CD4-positive, alpha-beta T cell treated with Interleukin-21 for 1 hour (primary cell): ENCODE data around the gene CDCA8.
"Not testable (repeated sequence)": the region's sequence is repeated elsewhere in the genome, so short reads cannot be mapped to it uniquely, and the experiment has no call there.

Experiments used
- DNase-seq: peaks from one replicate; pipeline ENCODE4 v3.0.0-alpha.2; 2020

CDCA8 gene

DNA sequence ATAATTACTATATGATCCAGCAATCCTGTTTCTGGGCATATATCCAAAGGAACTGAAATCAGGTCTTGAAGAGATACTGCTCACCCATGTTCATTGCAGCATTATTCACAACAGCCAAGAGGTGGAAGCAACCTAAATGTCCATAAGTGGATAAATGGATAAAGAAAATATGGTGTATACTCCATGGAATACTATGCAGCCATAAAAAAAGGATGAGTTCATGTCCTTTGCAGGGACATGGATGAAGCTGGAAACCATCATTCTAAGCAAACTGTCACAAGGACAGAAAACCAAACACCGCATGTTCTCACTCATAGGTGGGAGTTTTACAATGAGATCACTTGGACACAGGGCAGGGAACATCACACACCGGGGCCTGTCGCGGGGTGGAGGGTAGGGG lies 46.3 kb downstream of the CDCA8 start:
- not testable (repeated sequence) for DNase-seq

DNA sequence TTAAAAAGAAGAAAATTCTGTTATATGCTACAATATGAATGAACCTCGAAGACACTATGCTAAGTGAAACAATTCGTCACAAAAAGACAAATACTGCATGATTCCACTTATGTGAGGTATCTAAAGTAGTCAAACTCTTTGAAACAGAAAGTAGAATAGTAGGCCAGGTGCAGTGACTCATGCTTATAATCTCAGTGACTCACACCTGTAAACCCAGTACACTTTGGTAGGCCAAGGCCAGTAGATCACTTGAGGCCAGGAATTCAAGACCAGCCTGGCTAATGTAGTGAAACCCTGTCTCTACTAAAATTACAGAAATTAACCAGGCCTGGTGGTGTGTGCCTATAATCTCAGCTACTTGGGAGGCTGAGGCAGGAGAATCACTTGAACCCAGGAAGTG lies 46.9 kb downstream of the CDCA8 start:
- DNase-seq: no peak

DNA sequence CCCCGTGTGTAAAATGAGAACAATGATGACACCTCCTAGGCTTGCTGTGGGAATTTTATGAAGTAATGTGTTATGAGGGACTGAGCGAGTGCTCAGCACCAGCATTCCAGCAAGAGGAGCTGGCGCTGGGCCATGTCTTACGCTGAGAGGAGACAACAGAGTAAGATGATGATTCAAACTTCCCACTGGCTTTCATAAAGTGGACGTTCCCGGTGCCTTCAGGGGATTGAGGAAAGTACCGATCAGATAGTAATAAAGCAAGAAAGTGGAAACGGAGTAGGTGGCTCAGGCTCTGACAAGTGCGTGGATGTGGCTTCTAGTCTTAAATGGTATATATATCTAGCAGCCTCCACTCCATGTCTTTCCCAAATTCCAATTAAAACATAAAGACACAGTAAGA lies 48.8 kb downstream of the CDCA8 start:
- no peak for DNase-seq

DNA sequence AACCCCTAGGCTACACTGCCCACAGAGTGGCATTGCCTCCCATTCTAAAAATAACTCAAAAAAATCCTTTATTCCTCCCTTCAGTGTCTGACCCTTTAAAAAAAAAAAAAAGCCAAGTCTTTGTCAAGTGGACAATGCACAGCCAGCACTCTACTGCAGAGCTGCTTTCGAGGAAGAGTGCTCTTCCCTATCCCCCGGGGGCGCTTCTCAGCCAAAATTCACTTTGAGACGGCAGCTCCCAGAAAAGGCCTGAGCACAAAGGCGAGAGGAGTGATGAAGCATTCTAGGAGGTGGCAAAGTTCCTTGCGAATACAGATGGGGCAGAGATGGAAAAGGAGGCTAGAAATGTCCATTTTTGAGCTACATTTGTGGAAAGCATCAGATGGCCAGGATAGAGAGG lies 49.3 kb downstream of the CDCA8 start:
- DNase-seq: no peak

DNA sequence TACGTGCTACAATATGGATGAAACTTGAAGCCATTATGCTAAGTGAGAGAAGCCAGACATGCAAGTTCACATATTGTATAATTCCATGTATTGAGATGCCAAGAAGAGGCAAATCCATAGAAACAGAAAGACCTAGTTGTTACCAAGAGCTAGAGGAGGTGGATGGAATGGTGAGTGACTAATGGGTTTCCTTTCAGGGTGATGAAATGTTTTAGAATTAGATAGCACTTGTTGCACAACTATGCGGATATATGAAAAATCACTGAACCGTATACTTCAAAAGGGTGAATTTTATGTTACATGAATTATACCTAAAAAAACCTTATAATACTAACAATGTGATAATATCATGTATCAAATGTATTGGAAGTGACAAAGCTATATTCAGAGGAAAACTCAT lies 54.5 kb downstream of the CDCA8 start:
- no peak for DNase-seq

DNA sequence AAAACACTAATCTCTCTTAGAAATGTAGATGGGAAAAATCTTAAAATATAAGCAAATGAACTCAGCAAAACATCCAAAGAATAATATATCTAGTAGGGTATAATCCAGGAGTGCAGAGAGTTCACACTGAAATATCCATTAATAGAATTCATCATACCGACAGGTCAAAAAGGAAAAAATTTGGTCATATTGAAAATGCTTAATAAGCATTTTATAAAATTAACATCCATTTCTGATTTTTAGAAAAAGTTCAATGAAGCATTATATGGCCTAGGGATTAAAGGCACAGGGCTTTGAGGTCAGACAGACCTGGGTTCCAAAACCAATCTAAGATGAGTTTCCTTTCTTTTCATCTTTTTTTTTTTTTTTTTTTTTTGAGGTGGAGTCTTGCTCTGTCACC lies 56.2 kb downstream of the CDCA8 start:
- no peak for DNase-seq

DNA sequence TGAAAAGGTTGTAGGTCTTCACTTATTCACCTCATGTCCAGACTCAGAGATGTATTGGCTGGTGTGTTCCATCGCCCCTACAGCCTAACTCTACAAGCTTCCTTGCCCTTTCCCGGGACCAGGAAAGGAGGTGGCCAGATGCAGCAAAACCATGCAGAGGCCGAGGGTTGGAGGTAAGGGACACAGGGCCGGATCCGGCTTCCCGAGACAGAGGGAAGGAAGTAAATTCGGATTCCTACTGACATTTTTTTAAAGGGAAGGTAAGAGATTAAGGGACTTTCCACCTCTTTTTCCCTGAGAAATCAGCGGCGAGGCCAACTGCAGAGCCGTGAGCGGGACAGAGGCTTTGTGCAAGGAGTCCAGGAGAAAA lies 59.9 kb downstream of the CDCA8 start:
- DNase-seq: no peak

DNA sequence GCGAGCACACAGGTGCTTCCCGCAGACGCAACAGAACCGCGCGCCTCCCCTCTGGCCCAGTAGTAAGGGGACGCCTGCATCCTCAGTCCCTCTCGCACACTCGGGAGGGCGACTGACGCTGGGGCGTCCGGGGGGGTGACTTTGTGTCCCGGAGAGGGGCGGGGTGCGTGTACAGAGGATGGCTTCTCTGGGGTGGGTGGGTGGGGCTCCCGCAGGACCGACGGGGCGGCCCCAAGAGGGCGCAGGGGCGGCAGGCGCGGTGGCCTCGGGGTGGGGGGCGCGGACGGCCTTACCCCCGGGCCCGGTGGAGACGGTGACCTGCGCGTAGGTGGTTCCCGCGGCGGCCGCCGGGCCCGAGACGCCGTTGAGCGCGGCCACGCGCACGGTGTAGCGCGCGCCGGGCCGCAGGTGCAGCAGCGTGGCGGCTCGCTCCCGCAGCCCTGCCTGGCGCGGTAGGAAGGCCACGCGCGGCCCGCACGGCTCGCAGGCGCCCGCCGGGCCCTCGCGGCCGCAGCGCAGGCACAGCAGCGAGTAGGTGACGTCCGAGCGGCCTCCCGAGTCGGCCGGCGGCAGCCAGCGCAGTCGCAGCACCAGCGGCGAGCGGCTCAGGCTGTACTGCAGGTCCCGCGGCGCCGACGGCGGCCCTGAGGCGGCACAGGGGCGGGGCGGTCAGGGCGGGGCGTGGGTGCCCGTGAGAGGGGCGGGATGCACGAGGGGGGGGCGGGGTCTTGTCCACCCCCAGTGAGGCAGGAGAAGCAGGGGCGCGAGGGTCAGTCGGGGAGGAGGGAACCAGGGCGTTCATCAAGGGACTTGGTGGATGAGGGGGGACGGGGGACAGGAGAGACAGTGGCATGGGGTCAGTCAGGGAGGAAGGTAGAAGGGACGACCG lies 60.5 kb downstream of the CDCA8 start:
- DNase-seq: no peak

DNA sequence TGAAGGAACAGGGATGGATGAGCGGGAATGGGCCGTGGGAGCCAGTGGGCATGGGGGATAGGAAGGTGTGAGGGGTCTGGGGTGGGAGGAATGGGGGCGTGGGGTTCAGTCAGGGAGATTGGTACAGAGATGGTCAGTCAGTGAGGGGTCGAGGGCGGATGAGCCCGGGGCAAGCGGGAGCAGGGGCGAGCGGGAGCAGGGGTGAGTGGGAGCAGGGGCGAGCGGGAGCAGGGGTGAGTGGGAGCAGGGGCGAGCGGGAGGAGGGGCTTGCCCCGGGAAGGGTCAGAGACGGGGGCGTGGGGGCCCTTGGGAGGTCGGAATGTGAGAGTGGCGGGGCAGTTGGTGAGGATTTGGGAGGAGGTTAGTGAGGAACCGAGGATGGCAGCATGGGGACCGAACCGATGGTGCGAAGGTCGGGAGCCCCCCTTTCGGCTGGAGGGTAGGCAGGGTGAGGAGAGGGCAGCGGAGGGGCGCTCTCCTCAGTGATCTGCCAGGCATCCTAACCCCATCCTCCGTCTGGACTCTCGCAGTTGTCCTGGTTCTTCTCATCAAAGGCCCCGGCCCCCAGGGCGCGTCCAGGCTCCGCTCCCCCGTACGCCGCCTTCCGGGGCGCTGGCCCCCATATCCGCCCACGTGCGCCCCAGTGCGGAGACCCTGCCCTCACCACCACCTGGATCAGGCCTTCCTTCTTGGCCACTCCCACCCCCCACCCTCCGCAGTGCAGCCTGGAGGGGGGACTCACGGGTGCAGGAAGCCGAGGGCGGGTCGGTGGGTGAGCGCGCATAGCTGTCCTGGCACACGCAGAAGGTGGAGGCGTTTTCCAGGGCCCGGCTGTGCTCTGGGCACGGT lies 61.4 kb downstream of the CDCA8 start:
- DNase-seq: no peak

DNA sequence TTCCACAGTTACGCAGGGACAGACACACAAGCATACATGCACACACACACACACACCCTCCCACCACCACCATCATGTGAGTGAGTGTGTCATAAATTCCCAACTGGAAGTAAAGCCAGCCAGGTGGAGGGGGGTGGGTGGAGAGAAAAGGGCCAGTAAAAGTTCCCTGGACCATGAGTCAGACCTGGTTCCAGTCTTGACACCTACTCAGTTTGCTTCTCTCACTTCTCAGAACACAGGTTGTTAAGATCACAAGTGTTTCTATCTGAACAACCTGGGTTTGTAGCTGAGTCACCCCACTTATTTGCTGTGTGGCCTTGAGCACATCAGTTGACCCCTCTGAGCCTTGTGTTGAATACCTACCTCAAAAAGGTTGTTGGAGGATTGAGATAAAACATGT lies 63.0 kb downstream of the CDCA8 start:
- DNase-seq: no peak

DNA sequence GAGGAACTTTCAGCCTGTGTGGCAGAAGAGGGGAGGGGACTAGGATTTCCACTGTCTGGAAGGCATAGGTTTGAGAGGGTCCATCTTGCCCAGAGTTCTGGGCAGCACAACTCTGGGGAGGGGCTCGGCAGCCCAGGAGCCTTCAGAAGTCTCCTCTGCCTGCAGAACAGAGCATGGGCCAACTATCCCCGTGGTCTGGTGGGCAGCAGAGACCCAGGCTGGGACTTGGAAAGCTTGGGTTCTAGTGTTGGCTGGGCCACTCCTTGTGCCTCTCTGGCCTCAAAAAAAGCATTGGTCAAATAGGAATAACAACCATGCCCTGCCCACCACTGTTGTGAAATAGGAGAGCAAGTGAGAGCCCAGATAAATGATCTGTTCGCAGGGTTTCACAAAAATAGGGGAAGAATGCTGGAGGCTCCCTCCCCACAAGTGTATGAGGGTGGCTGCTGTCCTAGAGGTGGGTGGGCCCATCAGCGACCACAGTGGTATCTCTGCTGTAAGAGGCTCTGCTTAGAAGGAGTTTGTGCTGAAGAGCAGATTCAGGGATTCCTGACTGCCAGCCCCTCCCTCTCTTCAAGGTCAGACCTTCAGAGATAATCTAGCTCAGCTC lies 63.7 kb downstream of the CDCA8 start:
- no peak for DNase-seq
